HepG2 (cell line): ENCODE data around the gene OGG1. TPM values are rescaled to one million over a fixed set of nuclear protein-coding genes. Genes with fewer than 3 reads are reported as not detected.

Experiments
- ATF7-NPFF ChIP-seq: sonication (generic); formaldehyde crosslinking; IDR thresholded peaks from 2 replicates; pipeline ENCODE4 v1.8.1; 2023; ENCODE audit warnings: mild to moderate bottlenecking, low read depth, missing genetic modification reagents, moderate library complexity
- CEBPG ChIP-seq: IDR thresholded peaks from 2 replicates; pipeline ENCODE4 v1.6.1; 2016
- DBP ChIP-seq: sonication (generic); formaldehyde crosslinking; IDR thresholded peaks from 2 replicates; pipeline ENCODE4 v1.4.0; 2020; ENCODE audit warnings: missing genetic modification reagents; ENCODE audit errors: not compliant biosample characterization
- DR1 ChIP-seq: sonication (generic); formaldehyde crosslinking; IDR thresholded peaks from 2 replicates; pipeline ENCODE4 v1.8.0; 2021; ENCODE audit warnings: mild to moderate bottlenecking, missing genetic modification reagents, inconsistent platforms
- E2F5 ChIP-seq: sonication (generic); formaldehyde crosslinking; conservative IDR thresholded peaks from 2 replicates; pipeline ENCODE4 v1.4.0; 2020; ENCODE audit warnings: missing genetic modification reagents
- ELF3 ChIP-seq: IDR thresholded peaks from 2 replicates; pipeline ENCODE4 v1.6.1; 2016; ENCODE audit warnings: missing genetic modification reagents, missing compliant biosample characterization
- GATAD1 ChIP-seq: IDR thresholded peaks from 2 replicates; pipeline ENCODE4 v1.6.1; 2016; ENCODE audit warnings: missing genetic modification reagents, missing compliant biosample characterization
- HOXA5 ChIP-seq: sonication (generic); formaldehyde crosslinking; IDR thresholded peaks from 2 replicates; pipeline ENCODE4 v1.4.0; 2020; ENCODE audit warnings: missing genetic modification reagents
- KDM5B ChIP-seq: sonication (generic); formaldehyde crosslinking; IDR thresholded peaks from 2 replicates; pipeline ENCODE4 v1.4.0; 2020; ENCODE audit warnings: missing genetic modification reagents, mild to moderate bottlenecking, borderline replicate concordance
- KLF6 ChIP-seq: IDR thresholded peaks from 2 replicates; pipeline ENCODE4 v1.8.0; 2016; ENCODE audit warnings: missing biosample characterization, missing genetic modification reagents
- NPAS2 ChIP-seq: sonication (generic); formaldehyde crosslinking; IDR thresholded peaks from 2 replicates; pipeline ENCODE4 v1.8.0; 2022; ENCODE audit warnings: mild to moderate bottlenecking, missing genetic modification reagents, borderline replicate concordance
- RAD21 ChIP-seq: fragments of 450-650 bp; formaldehyde crosslinking; IDR thresholded peaks from 2 replicates; pipeline ENCODE4 v1.5.0; 2020; ENCODE audit warnings: mild to moderate bottlenecking
- STAT6 ChIP-seq: sonication (generic); formaldehyde crosslinking; IDR thresholded peaks from 2 replicates; pipeline ENCODE4 v1.4.0; 2020; ENCODE audit warnings: missing genetic modification reagents, mild to moderate bottlenecking, borderline replicate concordance
- TARDBP ChIP-seq: sonication (generic); formaldehyde crosslinking; IDR thresholded peaks from 2 replicates; pipeline ENCODE4 v1.8.0; 2022; ENCODE audit warnings: mild to moderate bottlenecking, missing genetic modification reagents
- ZBTB3 ChIP-seq: sonication (generic); formaldehyde crosslinking; IDR thresholded peaks from 2 replicates; pipeline ENCODE4 v1.4.0; 2020; ENCODE audit warnings: low read depth, mild to moderate bottlenecking, moderate library complexity, missing genetic modification reagents, borderline replicate concordance
- ZFP41 ChIP-seq: sonication (generic); formaldehyde crosslinking; IDR thresholded peaks from 2 replicates; pipeline ENCODE4 v1.4.0; 2020; ENCODE audit warnings: mild to moderate bottlenecking, missing genetic modification reagents, borderline replicate concordance
- ZNF207 ChIP-seq: fragments of 450-650 bp; IDR thresholded peaks from 2 replicates; pipeline ENCODE4 v1.6.1; 2016; ENCODE audit warnings: antibody characterized with exemption, borderline replicate concordance
- ZNF276 ChIP-seq: sonication (generic); formaldehyde crosslinking; IDR thresholded peaks from 2 replicates; pipeline ENCODE4 v1.4.0; 2020; ENCODE audit warnings: mild to moderate bottlenecking, low read depth, missing genetic modification reagents
- ZNF354B ChIP-seq: sonication (generic); formaldehyde crosslinking; IDR thresholded peaks from 2 replicates; pipeline ENCODE4 v1.8.0; 2022; ENCODE audit warnings: mild to moderate bottlenecking, missing genetic modification reagents
- ZNF431 ChIP-seq: sonication (generic); formaldehyde crosslinking; IDR thresholded peaks from 2 replicates; pipeline ENCODE4 v1.9.0; 2022; ENCODE audit warnings: missing genetic modification reagents, low read depth, mild to moderate bottlenecking, borderline replicate concordance
- ZNF674 ChIP-seq: sonication (generic); formaldehyde crosslinking; IDR thresholded peaks from 2 replicates; pipeline ENCODE4 v1.5.0; 2020; ENCODE audit warnings: low read depth, mild to moderate bottlenecking, missing genetic modification reagents
- ZSCAN29 ChIP-seq: sonication (generic); formaldehyde crosslinking; conservative IDR thresholded peaks from 2 replicates; pipeline ENCODE4 v1.4.0; 2020; ENCODE audit warnings: mild to moderate bottlenecking, missing genetic modification reagents
- polyA plus RNA-seq, 8 experiments: library from polyadenylated mRNA; depleted of rRNA in 3 of 8; stranded (reverse) in 7 of 8; unstranded in 1 of 8; fragments of >200 nt; fragmentation: Illumina TruSeq in 4 of 8; extraction: Trizol in 4 of 8; gene quantifications; 2 replicates each; pipeline versions ENCODE4 v1.2.1 to v1.2.3, GENCODE V29; 2011 to 2016; ENCODE audit warnings: low read depth in 4 of 8, missing spikeins in 1 of 8, mixed read lengths in 1 of 8; ENCODE audit not compliant: insufficient read depth in 1 of 8
- total RNA-seq, 5 experiments: library from RNA; depleted of rRNA; stranded (reverse); fragments of >200 nt; fragmentation: Illumina TruSeq; extraction: Trizol; gene quantifications; 2 replicates each; pipeline ENCODE4 v1.2.3, GENCODE V29; 2016; ENCODE audit warnings: low read depth in 1 of 5

Gene OGG1
- total and polyA plus RNA-seq, 2 of the 13 experiments (the other 11 are each of a cell fraction or from before 2014, with no cell fraction given), result 28.7 to 33.2 TPM

- TF ChIP-seq E2F5 (CRISPR knock-in tag) (no peak), KDM5B (CRISPR knock-in tag) (no peak), NPAS2 (no peak), KLF6 (no peak), STAT6 (CRISPR knock-in tag) (no peak), TARDBP (CRISPR knock-in tag) (no peak), ZSCAN29 (no peak), ZNF431 (no peak), ZNF354B (CRISPR knock-in tag) (no peak), ATF7-NPFF (CRISPR knock-in tag) (no peak), ZFP41 (CRISPR knock-in tag) (no peak), CEBPG (peak; percentile 50; the same call in 1 of the 2 replicates), DR1 (CRISPR knock-in tag) (no peak), GATAD1 (CRISPR knock-in tag) (peak; percentile 85), DBP (CRISPR knock-in tag) (no peak), ZNF276 (no peak), RAD21 (CRISPR knock-in tag) (peak; percentile 85), ZBTB3 (CRISPR knock-in tag) (no peak), ZNF674 (no peak), ZNF207 (no peak), HOXA5 (CRISPR knock-in tag) (no peak), ELF3 (CRISPR knock-in tag) (peak; percentile 52)
These were observed 33.9 kb upstream of the OGG1 start (continued) for GRCh38 chr3:9715764-9716437.
